Islet precursor cell (in vitro differentiated cells): ENCODE data around the gene CHPF.

Source experiments
- DNase-seq: peaks from one replicate; pipeline ENCODE4 v3.0.0-alpha.2; 2018

CHPF gene

GRCh38 chr2:219543596-219544358, at the start of gene CHPF, which contains the start of gene TMEM198:
Gene CHPF, minus strand, starts transcription at chr2:219543809. Its CDS starts 271 bp downstream, at chr2:219543538.
Gene TMEM198, plus strand, starts transcription at chr2:219544028. Its CDS starts 700 bp downstream, at chr2:219544728.
- DNase-seq: peak; percentile 100

GRCh38 chr2:219593154-219593553, 49.5 kb upstream of the CHPF start:
- DNase-seq: no peak

DNA sequence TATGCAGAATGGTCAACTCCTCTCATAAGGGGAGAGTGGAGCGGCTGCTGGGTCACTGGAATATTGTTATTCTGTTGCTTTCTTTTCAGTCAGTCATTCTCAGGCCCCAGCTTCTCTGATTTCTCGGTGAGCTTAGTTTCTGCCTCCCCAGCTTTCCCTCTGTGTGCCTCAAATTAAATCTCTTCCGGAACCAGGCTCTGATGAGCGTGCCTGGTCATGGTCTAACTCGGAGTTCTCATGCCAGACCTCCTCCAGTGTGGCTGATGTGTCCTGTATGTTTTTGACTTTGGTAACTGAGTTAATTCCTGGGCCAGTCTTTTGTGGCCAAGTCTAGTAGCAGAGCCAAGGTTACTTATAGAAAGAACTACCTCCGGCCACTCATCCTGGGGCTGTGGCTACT, 49.1 kb upstream of the CHPF start:
- DNase-seq: no peak

DNA sequence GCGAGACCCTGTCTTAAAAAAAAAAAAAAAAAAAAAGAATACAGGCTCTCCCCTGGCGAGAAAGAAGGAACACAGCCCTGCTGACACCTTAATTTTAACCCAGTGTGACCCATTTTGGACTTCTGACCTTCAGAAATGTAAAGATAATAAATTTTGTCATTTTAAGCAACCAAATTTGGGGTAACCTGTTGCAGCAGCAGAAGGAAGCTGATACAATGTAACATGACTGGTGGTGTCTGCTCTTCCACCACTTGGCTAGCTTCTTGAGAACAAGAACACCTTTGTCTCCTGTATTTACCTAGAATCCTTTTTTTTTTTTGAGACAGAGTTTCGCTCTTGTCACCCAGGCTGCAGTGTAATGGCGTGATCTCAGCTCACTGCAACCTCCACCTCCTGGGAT, 47.5 kb upstream of the CHPF start:
- no peak for DNase-seq

DNA sequence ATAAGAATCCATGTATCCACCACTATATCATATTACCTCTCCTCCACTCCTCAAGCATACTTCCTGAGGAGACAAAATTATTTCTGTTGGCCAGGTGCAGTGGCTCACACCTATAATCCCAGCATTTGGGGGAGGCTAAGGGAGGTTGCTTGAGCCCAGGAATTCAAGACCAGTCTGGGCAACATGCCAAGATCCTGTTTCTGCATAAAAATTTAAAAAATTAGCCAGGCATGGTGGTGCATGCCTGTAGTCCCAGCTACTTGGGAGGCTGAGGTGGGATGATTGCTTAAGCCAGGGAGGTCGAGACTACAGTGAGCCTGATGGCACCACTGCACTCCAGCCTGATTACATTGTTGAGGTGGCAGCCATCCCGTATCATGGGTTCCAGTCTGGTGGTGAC, 37.7 kb upstream of the CHPF start:
- DNase-seq: no peak

DNA sequence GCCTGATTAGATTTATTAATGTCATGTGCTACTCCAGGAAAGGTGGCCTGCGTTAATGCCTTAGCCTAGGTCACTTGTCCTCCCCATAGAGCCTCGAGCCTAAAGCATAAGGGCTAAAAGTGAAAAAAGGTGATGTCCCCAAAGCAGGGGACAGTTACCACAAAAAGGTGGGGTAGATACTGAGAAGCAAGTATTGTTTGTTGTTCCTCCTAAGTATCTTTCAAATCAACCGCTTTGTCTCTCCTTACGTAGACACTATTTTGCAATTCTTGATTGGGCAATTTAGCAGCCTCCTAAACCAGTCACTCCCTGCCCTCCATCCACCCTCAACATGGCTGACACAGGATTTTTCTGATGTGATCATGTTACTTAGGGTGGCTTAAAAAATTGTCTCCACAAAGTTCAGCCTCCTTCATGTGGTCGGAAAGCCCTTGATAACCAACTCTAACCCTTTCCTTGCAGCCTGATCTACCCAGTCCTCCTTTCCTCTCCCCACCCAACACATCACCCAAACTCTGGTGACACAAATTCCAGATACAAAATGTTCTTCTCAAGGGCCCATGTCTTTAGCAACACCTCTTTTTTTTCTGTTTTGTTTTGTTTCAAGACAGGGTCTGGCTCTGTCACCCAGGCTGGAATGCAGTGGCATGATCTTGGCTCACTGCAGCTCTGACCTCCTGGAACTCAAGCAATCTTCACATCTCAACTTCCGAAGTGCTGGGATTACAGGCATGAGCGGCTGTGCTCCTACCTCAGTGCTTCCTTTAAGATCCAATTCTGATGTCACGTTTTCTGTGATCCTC, 35.4 kb upstream of the CHPF start:
- DNase-seq: no peak

- peak; percentile 97 for DNase-seq
Observed at GRCh38 chr2:219576505-219577388, 33.1 kb upstream of the CHPF start.

DNA sequence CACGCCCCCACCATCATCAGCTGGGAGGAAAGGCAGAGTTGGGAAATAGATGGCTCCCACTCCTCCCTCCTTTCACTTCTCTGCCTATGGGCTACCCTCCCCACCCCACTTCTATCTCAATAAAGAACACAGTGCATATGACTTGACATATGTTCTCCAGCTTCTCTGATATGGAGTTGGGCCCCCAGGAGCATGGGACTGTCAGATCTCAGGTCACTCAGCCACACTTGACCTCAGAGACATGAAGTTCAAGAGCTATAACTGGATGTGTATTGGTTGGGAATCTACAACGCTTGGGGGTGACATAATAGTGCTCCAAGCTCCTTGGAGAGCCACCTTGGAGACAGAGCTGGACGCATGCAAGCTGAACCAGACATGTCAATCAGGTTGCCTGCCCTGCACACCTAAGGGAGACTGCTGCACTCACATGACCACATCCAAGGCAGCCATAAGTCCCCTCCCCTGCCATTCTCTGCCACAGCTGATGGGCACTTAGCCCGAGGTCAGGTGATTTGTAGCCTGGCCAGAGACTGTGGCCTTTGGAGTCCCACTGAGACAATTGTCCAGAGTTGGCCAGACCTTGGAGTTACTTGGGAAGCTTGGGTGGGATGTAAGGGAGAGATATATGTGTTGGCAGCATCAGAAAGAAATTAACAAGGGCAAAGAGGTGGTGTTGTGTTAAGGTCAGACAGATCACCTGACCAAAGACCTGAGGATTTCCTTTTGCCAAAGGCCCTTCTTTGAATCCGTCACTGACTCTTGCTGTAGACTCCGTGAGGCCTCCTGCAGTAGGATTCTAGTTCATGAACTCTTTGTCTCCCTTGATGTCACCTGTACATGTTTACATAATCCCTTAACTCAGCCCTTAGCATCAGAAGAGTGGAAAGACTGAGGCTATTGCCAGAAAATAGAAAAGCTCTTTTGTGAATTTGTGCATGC, 32.2 kb upstream of the CHPF start:
- no peak for DNase-seq

DNA sequence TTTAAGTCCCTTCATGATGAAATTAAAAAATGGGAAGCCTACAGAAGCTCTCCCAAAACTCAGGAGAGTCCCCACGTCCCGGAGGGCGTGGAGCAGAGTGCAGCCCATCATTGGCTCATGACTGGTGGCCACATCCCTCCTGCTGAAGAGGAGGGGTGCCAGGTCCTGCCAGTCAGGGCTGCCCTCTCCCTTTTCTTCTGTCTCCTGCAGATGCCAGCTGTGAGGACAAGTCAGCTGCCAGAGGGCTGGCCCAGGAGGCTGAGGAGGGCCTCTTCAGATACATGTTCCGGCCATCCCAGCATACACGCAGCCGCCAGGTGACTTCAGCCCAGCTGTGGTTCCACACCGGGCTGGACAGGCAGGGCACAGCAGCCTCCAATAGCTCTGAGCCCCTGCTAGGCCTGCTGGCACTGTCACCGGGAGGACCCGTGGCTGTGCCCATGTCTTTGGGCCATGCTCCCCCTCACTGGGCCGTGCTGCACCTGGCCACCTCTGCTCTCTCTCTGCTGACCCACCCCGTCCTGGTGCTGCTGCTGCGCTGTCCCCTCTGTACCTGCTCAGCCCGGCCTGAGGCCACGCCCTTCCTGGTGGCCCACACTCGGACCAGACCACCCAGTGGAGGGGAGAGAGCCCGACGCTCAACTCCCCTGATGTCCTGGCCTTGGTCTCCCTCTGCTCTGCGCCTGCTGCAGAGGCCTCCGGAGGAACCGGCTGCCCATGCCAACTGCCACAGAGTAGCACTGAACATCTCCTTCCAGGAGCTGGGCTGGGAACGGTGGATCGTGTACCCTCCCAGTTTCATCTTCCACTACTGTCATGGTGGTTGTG, 31.1 kb upstream of the CHPF start:
- DNase-seq: no peak

- no peak for DNase-seq
Observed at GRCh38 chr2:219573166-219573565, 29.6 kb upstream of the CHPF start.

GRCh38 chr2:219572237-219573001, 28.8 kb upstream of the CHPF start, which contains the start of gene INHA:
Gene INHA, plus strand, starts transcription at chr2:219572310. Its CDS starts 65 bp downstream, at chr2:219572375.
- DNase-seq: no peak

- peak; percentile 98 for DNase-seq
Observed at GRCh38 chr2:219571311-219572236, 28.0 kb upstream of the CHPF start, which contains the start of gene OBSL1. Gene OBSL1, minus strand, starts transcription at chr2:219571539. Its CDS starts 307 bp downstream, at chr2:219571232.

DNA sequence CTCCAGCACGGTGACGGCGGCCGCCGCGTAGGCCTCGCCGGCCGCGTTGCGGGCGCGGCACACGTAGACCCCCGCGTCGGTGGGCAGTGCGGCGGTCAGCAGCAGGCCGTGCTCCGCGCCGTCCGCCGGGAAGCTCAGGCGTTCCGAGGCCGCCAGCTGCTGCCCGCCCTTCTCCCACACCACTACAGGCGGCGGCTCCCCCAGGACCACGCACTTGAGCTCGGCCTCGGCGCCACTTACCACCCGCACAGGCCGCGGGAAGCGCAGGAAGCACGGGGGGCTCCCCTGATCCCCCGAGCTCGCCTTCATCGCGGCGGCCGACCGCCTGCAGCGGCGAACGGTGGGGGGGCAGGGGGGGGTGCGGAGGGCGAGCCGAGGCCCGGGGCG, 27.3 kb upstream of the CHPF start:
- DNase-seq: no peak

DNA sequence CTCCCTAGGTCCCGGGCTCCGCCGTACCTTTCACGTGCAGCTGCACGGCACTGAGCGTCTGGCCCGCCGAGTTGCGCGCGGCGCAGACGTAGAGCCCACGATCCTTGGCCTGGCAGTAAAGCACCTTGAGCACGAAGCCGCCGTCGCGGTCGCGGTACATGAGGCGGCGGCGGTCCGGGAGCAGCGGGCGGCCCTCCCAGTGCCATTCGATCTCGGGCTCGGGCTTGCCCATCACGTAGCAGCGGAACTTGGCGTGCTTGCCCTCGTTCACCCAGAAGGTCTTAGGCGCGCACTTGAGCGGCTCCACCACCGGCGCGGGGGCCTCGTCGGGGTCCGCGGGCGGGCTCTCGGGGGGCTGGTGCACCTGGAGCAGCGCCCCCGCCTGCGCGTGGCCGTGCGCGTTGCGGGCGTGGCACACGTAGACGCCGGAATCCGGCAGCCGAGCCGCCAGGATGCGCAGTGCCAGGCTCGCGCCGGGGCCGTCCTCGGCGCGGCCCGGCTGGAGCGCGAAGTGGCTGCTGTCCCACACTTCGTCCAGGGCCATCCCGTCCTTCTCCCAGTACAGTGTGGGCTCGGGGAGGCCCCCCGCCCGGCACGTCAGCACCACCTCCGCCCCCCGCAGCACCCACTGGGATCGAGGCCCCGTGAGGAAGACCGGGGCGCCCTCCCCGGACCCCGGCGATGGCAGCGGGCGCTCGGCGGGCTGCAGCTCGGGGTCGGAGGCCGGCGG, 26.8 kb upstream of the CHPF start:
- no peak for DNase-seq

DNA sequence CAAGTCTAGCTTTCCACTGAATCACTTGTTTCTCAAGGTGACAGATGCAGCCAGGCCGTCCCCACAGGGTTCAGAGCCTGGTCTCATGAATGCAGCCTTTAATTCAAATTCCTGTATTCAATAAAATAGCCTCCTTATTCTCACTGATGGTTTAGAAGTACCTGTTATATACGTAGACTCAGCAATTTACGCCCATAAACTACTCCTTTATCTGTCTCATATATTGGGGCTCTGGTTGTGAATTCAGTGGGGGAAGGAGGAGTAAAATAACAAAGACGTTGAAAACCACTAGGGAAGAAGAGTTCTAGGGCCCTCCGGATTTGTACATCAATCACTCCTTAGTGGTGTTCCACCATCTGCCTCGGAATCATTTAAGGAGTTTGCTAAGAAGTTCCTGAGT, 26.0 kb upstream of the CHPF start:
- DNase-seq: no peak

- peak; percentile 77 for DNase-seq
Observed at GRCh38 chr2:219569041-219569440, 25.4 kb upstream of the CHPF start.

DNA sequence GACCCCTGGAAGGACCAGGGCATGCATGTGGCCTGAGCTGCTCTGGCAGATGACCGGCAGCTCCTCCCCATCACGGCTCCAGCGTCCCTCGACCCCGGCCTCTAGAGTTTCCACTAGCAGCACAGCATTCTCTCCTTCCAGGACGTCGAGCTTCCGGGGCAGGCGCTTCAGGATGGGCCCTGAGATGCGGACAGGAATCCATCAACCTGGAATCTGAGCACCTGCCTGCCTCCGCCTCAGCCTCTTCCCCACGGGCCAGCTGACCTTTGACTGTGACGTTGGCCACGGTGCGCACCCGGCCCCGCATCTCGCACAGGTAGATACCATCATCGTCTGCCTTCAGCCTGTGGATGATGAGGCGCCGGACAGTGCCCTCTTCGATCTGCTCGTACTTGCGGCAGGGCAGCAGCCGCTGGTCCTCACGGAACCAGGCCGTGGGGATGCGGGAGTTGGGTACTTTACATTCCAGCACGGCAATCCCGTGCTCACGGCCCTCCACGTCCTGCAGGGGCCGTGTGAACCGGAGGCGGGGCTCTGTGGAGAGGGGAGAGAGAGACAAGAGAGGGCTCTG, 24.3 kb upstream of the CHPF start:
- DNase-seq: no peak

- no peak for DNase-seq
Observed at GRCh38 chr2:219567131-219567530, 23.5 kb upstream of the CHPF start.
